GM10248 (cell line): ENCODE data around the gene CDKN2D.

ENCODE experiments used
- CTCF ChIA-PET: fragments of 300-600 bp; sonication (Branson Sonifier 250); formaldehyde crosslinking; extraction: SDS; loops from one replicate; lab custom pipeline; 2021; ENCODE audit warnings: antibody characterized with exemption; lab: Yijun Ruan, JAX
- POLR2A ChIA-PET: fragments of 350-650 bp; sonication (Branson Sonifier 250); formaldehyde crosslinking; extraction: SDS; loops from one replicate; lab custom pipeline; 2020; ENCODE audit warnings: antibody characterized with exemption; lab: Yijun Ruan, JAX
- DNase-seq: peaks from one replicate; pipeline ENCODE4 v3.0.0; 2012; ENCODE audit errors: extremely low spot score
- CTCF ChIP-seq: IDR thresholded peaks from 2 replicates; pipeline ENCODE4 v1.5.1; 2012; ENCODE audit warnings: mild to moderate bottlenecking, low read depth; ENCODE audit errors: extremely low read depth, missing control alignments, control extremely low read depth

The CDKN2D gene

GRCh38 chr19:10600149-10600548, 31.4 kb upstream of the CDKN2D start:
- no peak for DNase-seq
- ChIA-PET CTCF (interaction anchor here (1.2 to 2.7 kb wide), 4 partner anchors 10 to 117 kb away, joined by 3 to 17 read pairs (median 5); no protein-coding TSS in a partner anchor), POLR2A (no interaction called here)
- no peak for TF ChIP-seq CTCF

DNA sequence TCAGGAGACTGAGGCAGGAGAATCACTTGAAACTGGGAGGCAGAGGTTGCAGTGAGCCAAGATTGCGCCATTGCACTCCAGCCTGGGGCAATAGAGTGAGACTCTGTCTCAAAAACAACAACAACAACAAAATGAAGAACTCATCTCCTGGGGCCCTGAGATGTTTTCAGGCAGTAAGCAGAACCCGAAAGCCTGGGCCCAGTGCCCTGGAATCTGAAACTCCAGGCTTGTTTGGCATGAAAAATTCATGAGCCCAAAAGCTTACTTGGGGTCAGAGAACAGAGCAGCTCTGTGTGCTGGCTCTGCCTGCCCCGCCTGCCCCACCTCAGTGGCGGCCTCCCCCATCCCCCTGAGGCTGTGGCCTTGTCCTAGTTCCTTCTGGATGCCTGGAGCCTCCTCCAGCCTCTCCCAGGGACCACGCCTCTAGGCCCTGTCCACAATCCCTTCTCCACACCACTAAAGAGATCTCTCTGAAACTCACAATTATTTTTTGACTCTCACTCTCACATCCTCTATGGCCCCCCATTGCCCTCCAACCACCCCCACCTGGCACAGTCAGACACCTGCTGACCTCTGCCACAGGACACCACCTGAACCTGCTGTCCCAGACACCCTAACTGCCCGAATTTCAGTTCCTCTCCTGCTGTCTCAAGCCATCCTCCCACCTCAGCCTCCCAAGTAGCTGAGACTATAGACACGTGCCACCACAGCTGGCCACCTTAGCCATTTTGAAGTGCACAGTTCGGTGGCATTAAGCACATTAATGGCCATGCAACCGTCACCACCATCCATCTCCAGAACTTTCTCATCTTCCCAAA, 25.2 kb upstream of the CDKN2D start:
- no peak for TF ChIP-seq CTCF
- ChIA-PET CTCF (interaction anchor here (0.9 to 10.0 kb wide), 8 partner anchors 11 to 106 kb away, joined by 3 to 106 read pairs (median 4); no protein-coding TSS in a partner anchor), POLR2A (no interaction called here)
- DNase-seq: no peak

- DNase-seq: no peak
- POLR2A ChIA-PET: no interaction called here
- no peak for TF ChIP-seq CTCF
- CTCF ChIA-PET: interaction anchor here (2.1 to 10.0 kb wide), 3 partner anchors 14 to 53 kb away, joined by 4 to 106 read pairs (median 71); no protein-coding TSS in a partner anchor
These were observed 24.4 kb upstream of the CDKN2D start for GRCh38 chr19:10593148-10593547.

DNA sequence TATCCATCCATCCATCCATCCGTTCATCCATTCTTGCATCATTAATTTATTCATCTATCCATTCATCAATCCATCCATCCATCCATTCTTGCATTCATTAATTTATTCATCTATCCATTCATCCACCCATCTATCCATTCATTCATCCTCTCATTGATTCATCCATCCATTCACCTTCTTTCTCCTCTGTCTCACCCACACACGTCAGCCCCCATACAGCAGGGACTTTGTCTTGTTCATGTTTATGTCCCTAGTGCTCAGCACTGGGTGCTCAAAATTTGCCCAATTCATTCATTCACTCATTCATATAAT, 19.0 kb upstream of the CDKN2D start:
- no peak for TF ChIP-seq CTCF
- no peak for DNase-seq
- POLR2A ChIA-PET: no interaction called here
- CTCF ChIA-PET: interaction anchor here (10.0 kb wide), 1 partner anchor 58 kb away, joined by 71 read pairs; no protein-coding TSS in a partner anchor

- ChIA-PET CTCF (no interaction called here), POLR2A (no interaction called here)
- DNase-seq: no peak
- TF ChIP-seq CTCF: no peak
These were observed 18.5 kb upstream of the CDKN2D start, which contains the start of gene AP1M2 for GRCh38 chr19:10587022-10587838. AP1M2 (minus strand) TSS chr19:10587312; CDS start chr19:10587231, 81 bp downstream.

- CTCF ChIA-PET: interaction anchor here (2.1 to 7.8 kb wide), 2 partner anchors 60 to 113 kb away, joined by 10 to 340 read pairs; no protein-coding TSS in a partner anchor
- DNase-seq: no peak
- no peak for TF ChIP-seq CTCF
- POLR2A ChIA-PET: no interaction called here
These were observed 17.6 kb upstream of the CDKN2D start for GRCh38 chr19:10586396-10586795.
